Skin of body (tissue), 2 donors: ENCODE measurements around the gene SC5D. TPM values are rescaled to one million over a fixed set of nuclear protein-coding genes. Genes with fewer than 3 reads are reported as not detected.

Experiments used
- DNase-seq: peaks from one replicate; lab custom pipeline; 2025; lab: John Stamatoyannopoulos, UW
- total RNA-seq: library from RNA; depleted of rRNA; stranded (reverse); fragments of >200 nt; gene quantifications from one replicate; pipeline ENCODE4 v1.2.3, GENCODE V29; 2014

The SC5D gene
- total RNA-seq, 1 donor from 2014 or later, result 53.8 TPM

GRCh38 chr11:121356357-121356756 is 63.8 kb downstream of the SC5D start:
- no peak for DNase-seq

Other genes with a start within 250 kb of the SC5D start
- 0.49 TPM for gene TECTA, start 191.5 kb upstream of the SC5D start, total RNA-seq
- 25.3 TPM for gene SORL1, start 159.5 kb downstream of the SC5D start, total RNA-seq